Activated CD4-positive, alpha-beta T cell treated with anti-CD3 and anti-CD28 coated beads, Interleukin-2, amount 50 U/mL, for 48 hours (primary cell): ENCODE data around the gene RAD17.
"Not testable (repeated sequence)": the region's sequence is repeated elsewhere in the genome, so short reads cannot be mapped to it uniquely, and the experiment has no call there.

ENCODE experiments used
- DNase-seq, 2 experiments: peaks; one replicate each; pipeline ENCODE4 v3.0.0-alpha.2; 2020

Gene RAD17, protein sequence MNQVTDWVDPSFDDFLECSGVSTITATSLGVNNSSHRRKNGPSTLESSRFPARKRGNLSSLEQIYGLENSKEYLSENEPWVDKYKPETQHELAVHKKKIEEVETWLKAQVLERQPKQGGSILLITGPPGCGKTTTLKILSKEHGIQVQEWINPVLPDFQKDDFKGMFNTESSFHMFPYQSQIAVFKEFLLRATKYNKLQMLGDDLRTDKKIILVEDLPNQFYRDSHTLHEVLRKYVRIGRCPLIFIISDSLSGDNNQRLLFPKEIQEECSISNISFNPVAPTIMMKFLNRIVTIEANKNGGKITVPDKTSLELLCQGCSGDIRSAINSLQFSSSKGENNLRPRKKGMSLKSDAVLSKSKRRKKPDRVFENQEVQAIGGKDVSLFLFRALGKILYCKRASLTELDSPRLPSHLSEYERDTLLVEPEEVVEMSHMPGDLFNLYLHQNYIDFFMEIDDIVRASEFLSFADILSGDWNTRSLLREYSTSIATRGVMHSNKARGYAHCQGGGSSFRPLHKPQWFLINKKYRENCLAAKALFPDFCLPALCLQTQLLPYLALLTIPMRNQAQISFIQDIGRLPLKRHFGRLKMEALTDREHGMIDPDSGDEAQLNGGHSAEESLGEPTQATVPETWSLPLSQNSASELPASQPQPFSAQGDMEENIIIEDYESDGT

DNA sequence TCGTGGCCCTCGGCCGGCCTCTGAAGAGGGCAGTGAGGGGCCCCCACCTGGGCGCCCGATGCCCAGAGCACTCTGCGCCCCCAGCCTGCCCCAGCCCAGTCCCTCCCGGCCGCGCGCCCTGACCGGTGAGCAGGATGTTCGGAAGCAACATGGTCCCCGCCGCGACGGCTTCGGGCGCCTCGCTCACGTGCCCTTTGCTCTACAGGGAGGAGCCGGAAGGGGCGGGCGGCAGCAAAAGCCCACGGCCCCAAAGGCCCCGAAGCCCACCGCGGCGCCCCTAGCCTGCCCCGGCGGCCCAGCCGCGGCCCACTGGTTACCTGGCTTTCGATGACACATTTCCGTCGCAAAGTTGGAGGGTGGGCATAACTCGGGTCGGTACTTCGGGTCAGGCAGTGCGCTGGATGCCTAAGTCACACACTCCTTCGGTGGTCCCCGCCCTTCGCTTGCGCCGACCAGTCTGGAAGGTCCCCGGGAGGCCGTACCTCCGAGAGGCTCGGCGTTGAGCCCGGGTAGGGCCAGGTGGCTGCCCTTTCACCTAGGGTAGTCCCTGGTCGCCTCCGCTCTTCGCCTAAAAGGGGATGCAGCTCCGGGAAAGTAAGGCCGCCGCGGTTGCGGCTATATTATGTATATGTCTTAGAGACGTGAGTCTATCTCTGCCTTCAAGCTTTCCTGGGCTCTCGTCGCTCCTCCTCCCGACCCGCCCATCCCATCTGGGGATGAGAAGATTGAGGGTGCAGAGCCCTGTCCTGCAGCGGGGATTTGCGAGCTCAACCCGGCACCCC is at the start of gene RAD17, which contains the start of the genes AK6 and TAF9:
Gene RAD17 (plus strand): TSS at position 479 of the 782 bp plus-strand sequence. CDS start 2,391 bp downstream, outside the sequence.
Gene AK6 (minus strand): TSS at position 181 of the 782 bp plus-strand sequence. CDS start 30 bp downstream, at position 151.
Gene TAF9 (minus strand): TSS at position 181 of the 782 bp plus-strand sequence. CDS start 3,783 bp downstream, outside the sequence.
- DNase-seq, result peak; percentile 91 to 94

DNA sequence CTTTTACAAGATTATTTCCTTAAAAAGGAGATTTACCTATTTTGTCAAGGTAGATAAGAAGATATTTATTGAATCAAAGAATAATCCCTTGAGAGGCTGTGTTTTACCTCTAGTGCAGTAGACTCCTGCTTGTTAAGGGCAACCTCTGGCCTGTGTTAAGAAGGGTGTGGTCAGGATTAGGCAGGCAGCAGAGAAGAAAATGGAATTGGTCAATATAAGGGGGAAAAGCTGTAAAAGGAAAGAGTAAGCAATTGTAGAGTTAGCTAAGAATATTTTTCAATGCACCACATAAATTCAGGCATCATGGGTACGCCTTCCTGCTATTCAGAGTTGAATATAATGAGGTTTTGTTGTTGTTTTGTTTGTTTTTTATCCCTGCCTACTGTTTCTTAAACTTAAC is 43.3 kb upstream of the RAD17 start:
- DNase-seq, result no peak

DNA sequence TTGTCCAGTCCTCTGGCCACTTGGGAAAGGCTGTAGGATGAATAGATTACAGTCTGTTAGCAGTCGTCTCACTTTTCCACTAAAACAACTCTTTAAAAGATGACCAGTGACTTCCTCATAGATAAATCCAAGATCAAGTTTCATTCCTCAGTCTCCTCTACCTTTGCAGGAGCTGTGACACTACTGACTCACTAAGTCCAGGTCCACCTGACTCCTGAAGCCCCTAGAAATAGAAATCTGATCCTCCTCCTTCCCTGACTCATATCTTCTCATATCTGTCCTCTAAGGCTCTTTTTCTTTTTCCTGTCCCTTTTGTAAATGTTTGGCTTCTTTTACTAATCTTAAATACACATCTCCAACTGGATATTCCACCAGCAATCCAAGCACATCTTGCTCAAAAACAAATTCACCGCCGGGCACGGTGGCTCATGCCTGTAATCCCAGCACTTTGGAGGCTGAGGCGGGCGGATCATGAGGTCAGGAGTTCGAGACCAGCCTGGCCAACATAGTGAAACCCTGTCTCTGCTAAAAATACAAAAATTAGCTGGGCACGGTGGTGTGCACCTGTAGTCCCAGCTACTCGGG is 39.6 kb upstream of the RAD17 start:
- no peak for DNase-seq

DNA sequence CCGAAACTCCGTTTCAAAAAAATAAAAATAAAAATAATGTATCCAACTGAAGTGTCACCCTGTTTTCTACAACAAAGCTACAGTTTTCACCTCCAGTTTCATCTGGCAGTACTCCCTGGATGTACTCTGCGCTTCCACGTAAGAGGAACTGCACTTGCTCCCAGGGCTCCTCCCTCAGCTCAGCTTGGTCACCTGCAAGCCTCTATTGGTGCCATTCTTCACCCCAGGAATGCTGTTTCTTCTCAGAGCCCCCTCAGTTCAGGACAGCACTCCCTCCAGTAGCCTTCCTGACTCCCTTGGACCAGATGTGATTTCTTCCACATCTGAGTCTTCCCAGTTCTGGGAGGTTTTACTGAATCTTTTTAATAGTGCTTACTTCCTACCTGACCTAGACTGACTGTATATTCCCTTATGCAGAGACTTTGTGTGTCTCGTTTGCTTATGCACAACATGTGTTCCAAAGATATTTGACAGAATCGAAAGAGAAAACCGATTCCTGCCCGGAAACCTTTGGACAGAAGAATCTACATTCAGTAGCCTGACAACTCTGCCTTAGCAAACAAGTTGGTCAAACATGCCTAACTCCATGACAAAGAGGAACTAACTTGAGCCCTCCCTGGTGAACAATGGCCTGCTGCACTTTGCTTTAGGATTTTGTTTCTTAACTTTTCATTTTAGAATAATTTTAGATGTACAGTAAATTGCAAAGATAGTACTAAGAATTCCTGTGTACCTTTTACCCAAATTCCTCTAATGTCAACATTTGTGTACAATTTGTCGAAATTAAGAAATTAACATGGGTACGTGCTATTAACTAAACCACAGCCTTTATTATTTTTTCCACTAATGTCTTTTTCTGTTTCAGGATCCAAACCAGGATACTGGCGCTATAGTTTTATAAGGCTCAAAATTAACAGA is 37.8 kb upstream of the RAD17 start:
- no peak for DNase-seq

DNA sequence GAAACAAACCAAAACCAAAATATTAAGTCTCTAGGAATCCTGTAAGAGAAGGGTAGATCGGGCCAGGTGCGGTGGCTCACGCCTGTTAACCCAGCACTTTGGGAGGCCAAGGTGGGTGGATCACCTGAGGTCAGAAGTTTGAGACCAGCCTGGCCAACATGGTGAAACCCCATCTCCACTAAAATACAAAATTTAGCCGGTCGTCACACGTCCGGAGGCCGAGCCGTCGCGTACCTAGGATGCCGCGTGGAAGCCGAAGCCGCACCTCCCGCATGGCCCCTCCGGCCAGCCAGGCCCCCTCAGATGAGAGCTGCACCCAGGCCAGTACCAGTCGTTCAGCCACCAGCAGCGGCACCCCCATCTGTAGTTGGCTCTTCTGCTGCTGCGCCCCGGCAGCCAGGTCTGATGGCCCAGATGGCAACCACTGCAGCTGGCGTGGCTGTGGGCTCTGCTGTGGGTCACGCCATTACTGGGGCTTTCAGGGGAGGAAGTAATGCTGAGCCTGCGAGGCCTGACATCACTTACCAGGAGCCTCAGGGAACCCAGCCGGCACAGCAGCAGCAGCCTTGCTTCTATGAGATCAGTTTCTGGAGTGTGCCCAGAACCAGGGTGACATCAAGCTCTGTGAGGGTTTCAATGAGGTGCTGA is 35.8 kb upstream of the RAD17 start:
- not testable (repeated sequence) for DNase-seq

DNA sequence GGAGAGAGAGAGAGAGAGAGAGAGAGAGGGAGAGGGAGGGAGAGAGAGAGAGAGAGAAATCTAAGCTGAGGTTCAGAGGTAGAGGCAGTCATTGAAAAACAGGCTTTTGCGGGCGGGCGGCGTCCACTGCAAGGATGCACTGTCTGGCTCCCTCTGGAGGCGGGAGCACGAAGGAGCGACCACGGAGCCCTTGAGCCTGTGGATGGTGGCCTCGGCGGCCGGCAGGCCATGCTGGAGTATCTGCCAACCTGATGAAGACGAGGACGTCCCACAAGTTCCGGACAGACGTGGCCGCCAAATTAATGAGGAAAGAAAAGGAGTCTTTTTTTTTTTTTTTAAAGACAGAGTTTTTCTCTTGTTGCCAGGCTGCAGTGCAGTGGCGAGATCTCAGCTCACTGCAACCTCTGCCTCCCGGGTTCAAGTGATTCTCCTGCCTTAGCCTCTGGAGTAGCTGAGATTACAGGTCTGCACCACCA is 34.8 kb upstream of the RAD17 start:
- peak; percentile 82 to 85 for DNase-seq

DNA sequence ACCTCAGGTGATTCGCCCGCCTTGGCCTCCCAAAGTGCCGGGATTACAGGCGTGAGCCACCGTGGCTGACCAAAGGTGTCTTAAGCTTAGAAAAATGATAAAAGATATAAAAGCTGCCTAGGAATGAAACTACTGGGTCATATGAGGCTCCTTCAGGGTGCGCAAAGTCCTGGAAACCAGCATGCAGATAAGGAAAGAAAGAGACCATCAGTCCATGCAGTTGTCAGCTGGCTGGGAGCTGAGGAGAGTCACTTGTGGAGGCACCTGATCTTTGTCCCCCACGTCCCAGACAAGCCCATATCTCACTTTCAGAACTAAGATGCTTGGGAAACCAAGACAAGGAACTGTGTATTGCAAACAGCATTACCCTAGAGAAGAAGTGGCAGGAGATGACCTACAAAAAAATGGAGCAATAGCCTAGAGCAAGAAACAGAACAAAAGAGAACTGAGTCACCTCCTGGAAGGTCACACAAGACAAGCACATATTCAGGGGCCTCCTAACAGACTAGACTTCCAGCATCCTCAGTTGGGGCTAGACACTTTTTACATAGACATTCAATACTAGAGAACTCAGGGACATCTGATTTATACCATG is 34.2 kb upstream of the RAD17 start:
- DNase-seq, result no peak

DNA sequence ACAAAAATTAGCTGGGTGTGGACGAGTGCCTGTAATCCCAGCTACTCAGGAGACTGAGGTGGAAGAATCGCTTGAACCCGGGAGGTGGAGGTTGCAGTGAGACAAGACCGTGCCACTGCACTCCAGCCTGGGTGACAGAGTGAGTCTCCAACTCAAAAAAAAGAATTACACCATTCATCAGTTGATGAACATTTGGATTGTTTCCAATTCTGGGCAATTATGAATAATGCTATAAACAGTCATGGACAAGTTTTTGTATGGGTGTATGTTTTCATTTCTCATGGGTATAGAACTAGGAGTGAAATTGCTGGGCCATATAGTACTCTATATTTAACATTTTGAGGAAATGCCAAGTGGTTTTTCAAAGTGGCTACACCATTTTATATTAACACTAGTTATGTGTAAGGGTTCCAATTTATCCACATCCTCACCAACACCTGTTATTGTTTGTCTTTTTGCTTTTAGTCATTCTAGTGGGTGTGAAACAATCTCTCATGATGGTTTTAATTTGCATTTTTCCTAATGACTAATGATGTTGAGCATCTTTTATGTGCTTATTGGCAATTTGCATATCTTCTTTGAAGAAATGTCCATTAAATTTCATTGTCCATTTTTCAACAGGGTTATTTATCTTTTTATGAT is 28.0 kb upstream of the RAD17 start:
- DNase-seq, result no peak

DNA sequence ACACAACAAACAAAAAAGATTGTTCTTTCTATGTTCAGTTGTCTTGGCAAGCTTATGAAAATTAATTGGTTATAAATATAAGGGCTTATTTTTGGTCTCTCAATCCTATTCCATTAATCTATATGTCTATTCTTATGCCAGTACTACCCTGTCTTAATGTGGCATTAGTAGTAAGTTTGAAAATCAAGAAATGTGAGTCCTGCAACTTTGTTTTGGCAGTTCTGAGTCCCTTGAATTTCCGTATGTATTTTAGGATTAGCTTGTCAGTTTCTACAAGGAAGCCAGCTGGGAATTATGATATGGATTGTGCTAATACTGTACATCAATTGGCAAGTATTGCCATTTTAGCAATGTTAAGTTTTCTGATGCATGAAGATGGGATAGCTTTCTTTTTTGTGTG is 26.5 kb upstream of the RAD17 start:
- no peak for DNase-seq

DNA sequence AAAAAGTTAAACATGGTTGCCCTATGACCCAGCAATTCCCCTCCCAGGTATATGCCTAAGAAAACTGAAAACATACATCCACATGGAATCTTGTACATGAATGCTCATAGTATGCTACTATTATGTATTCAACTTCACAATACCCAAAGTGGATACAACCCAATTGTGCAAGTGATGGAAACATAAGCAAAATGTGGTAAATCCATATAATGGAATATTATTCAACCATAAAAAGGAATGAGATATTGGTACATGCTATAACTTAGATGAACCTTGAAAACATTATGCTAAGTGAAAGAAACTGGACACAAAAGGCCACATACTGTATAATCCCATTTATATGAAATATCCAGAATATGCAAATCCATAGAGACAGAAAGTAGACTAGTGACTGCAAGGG is 19.0 kb upstream of the RAD17 start:
- no peak for DNase-seq

DNA sequence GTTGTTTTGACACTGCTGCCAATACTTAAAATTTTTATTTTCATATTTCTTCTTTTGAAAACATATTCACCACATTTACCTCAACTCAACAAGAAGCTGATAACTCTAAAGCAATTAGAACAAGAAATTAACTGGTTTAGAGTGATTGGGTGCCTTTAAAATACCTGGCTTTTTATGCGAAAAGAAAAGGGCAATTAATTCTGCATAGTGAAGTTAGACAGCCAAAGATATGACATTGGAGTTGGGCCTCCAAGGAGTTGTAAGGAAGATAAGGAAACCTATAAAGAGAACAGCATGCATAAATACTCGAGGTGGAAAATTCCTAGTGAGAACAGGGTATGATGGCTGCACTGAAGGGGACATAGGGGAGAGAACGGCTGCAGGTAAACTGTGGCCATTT is 9.9 kb upstream of the RAD17 start:
- no peak for DNase-seq

DNA sequence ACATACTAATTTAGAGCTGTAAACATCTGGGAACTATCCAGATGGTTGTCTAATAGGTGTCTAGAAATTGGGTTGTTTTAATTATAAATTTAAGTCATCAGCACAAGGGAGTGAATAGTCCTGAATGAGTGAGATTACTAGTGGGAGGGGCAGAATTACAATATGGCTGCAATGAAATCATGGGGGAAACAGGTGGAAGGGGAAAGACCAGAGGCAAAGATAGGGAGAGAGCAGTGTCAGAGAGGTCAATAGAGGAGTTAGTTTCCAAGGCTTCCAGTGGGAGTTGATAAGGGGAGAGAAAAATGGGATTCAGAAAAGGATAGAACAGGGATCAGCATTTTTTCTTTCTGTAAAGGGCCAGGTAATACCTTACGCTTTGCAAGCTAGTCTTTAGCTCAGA is 9.2 kb upstream of the RAD17 start:
- DNase-seq, result no peak

DNA sequence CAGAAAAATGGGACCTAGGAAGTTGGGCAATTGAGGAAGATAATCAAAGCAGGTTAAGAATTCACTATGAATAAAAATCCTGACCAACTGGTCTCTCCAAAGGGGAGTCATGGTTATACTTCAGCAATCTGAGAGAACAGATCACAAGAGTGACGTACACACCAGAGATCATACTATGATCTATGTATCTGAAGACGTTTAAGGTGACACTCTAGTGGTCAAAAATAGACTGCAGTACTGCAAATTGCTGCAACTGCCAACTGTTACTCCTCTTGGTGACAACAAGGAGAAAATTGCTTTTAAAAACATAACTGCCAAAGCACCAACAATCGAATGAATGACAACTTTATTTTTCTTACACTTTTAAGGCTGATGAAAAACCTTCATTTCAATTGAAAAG is 5.2 kb upstream of the RAD17 start:
- DNase-seq, result no peak

DNA sequence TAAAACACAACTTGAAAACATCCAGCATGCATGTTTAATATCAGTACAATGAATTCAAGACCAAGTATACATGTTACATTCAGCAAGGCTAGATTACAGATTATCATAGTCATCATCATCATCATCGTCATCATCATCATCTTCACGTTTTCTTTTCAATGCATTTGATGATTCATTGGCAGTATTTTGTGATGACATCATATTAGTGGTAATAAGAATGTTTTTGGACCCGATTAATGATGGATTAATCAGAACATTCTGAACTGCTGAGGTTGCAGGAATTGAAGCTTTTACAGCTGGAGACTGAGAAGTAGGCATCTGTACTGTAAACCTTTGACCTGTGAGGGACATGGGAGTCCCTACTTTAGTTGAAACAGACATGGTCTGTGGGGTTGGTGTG is 4.8 kb upstream of the RAD17 start:
- no peak for DNase-seq

DNA sequence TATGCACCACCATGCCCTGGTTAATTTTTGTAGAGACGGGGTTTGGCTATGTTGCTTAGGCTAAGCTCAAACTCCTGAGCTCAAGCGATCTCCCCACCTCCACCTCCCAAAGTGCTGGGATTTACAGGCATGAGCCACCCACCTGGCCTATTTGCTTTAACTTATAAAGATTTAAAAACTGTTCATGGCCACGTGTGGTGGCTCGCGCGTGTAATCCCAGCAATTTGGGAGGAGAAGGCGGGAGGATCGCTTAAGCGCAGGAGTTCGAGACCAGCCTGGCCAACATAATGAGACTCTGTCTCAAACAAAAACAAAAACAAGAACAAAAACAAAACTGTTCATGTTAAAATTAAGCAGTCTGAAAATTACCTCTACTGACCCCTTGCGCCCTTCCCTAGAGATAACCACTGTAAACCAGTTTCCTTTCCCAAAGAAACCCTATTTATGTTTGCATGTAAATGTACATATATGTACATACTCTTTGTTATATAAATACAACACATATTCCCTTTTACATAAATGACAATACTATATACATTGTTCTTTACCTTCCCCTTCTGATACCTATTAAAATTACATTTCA is 1.8 kb upstream of the RAD17 start:
- no peak for DNase-seq

DNA sequence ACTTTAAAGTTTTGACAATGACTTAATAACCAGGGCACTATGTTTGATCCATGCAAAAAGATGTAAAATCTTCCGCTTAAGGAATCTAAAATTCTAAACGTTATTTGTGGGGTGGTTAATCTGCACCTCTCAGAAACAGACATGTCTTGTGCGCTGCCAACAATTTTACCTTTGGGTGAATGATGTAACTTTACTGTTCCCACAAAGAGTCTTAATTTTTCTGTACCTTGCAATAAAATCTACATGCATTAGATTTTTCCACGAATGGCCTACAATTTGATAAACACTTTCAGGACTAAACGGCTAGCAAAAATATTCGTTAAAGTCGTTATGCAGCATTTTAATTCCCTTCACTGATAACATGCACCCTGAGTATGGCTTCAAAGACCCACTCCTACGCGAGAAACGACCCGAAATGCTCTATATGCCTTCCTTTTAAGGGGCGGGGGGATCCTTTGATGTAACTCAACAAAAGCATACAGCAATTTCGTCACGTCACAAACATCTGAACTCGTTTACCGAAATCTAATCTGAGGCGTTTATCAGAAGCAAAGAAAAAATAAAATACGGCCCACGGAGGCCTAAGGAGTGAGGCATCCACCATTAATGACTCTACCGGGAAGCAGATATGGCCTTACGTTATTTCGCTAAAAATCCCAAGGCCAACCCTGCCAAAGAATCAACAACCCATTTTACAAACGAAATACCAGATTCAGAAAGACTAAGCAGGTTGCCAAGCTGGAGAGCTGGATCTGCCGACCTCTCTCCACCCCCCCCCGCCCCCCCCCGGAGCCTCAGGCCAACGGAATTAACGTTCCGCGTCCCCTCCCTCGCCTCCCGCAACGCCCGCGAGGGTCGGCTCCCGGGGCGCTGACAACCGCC is 919 bp upstream of the RAD17 start:
- DNase-seq, result peak; percentile 14 to 21

DNA sequence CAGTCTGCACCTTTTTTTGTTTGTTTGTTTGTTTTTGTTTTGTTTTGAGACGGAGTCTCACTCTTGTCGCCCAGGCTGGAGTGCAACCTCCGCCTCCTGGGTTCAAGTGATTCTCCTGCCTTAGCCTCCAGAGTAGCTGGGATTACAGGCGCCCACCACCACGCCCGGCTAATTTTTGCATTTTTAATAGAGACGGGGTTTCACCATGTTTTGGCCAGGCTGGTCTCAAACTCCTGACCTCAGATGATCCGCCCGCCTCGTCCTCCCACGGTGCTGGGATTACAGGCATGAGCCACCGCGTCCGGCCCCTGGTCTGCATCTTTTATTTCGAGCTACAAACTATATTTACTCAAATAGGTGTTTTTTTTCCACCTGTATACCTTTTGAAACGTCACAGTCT is 717 bp downstream of the RAD17 start:
- DNase-seq, result peak; percentile 17 to 29

DNA sequence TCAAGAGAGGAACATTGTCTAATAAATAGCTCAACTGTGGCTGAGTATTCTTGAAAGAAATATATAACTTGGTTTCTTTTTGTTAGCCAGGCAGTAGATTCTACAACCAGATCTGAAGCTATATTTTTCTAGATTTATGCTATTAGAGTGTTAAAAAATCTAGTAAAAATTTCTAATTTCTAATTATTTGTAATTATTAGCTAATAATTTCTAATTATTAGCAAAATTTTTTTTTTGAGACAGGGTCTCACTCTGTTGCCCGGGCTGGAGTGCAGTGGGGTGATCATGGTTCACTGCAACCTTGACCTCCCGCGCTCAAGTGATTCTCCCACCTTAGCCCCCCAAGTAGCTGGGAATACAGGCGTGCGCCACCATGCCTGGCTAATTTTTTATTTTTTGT is 2.8 kb downstream of the RAD17 start:
- DNase-seq, result no peak
